Measurements from ENCODE around the gene ANO1. TPM values are rescaled to one million over a fixed set of nuclear protein-coding genes. Genes with fewer than 3 reads are reported as not detected.

The ANO1 gene
- total RNA-seq, 1 experiment from 2014 or later = 41.7 TPM

GRCh38 chr11:70117567-70118145 is 39.5 kb downstream of the ANO1 start:
- Histone ChIP-seq H3K79me2 (ENCODE audit: insufficient read depth, low read length) (no peaks in the 10 kb centered on the region), H3K27ac (ENCODE audit: low read depth, low read length) (no peak overlapping the region), H3K9me2 (ENCODE audit: insufficient read depth) (no peaks in the 10 kb centered on the region), H3K4me2 (ENCODE audit: low read length) (no peak overlapping the region), H3K9ac (ENCODE audit: low read length) (no peak overlapping the region), H3K9me3 (ENCODE audit: control insufficient read depth in 1 of 2, insufficient read depth in 1 of 2, low read depth in 1 of 2, low read length in 2 of 2) (no peaks in the 10 kb centered on the region), H3K4me1 (ENCODE audit: control insufficient read depth in 1 of 2, insufficient read depth in 2 of 2, low read length in 2 of 2) (no peaks in the 10 kb centered on the region), H3K36me3 (ENCODE audit: control insufficient read depth in 1 of 2, insufficient read depth in 2 of 2, low read length in 2 of 2) (no peaks in the 10 kb centered on the region; a peak in 1 of 4 replicates), H2AFZ (ENCODE audit: low read depth, low read length, poor library complexity, severe bottlenecking) (no peak overlapping the region), H4K20me1 (ENCODE audit: insufficient read depth) (no peaks in the 10 kb centered on the region), H3K4me3 (replicated peaks in 1 of 2; ENCODE audit: low read depth in 1 of 2, low read length in 2 of 2) (no peak overlapping the region), H3K27me3 (ENCODE audit: insufficient read depth, low read length) (no peaks in the 10 kb centered on the region)
- DNase-seq (ENCODE audit: low read depth, low spot score) = no peak
- ATAC-seq = no peak
- intact Hi-C loops (cut with micrococcal nuclease) = no loop called here
- ChIA-PET RAD21 (ENCODE audit: low non-redundant PET in 1 of 2, low total read pairs in 2 of 2, uncharacterized antibody in 2 of 2, unreplicated experiment in 2 of 2) (no interaction called here), CTCF (no interaction called here), POLR2A (no interaction called here)
- TF ChIP-seq EZH2phosphoT487 (IDR thresholded peaks at IDR 0.05; ENCODE audit: borderline replicate concordance) (no peak), ZBTB33 (IDR thresholded peaks at IDR 0.05; ENCODE audit: extremely low read depth, insufficient replicate concordance, low read length) (no peak), REST (IDR thresholded peaks at IDR 0.05; ENCODE audit: low read depth) (no peak), CBX3 (IDR thresholded peaks at IDR 0.05; ENCODE audit: low read depth) (no peak), JUND (IDR thresholded peaks at IDR 0.05) (no peak), SRF (IDR thresholded peaks at IDR 0.05; ENCODE audit: low read depth) (no peak), ATF3 (IDR thresholded peaks at IDR 0.05) (no peak), EGR1 (IDR thresholded peaks at IDR 0.05; ENCODE audit: low read depth) (no peak), ZNF274 (IDR thresholded peaks at IDR 0.05; ENCODE audit: low read depth, low read length) (no peak), ZFX (IDR thresholded peaks at IDR 0.05) (no peak), FOSL1 (IDR thresholded peaks at IDR 0.05; ENCODE audit: low read depth) (no peak), CEBPB (IDR thresholded peaks at IDR 0.05; ENCODE audit: low read depth) (no peak), YY1 (IDR thresholded peaks at IDR 0.05; ENCODE audit: extremely low read depth, insufficient replicate concordance, low read depth, low read length) (no peak), SP1 (IDR thresholded peaks at IDR 0.05; ENCODE audit: low read depth) (no peak), CTCF (IDR thresholded peaks at IDR 0.05 in 2 of 3, conservative IDR thresholded peaks at IDR 0.05 in 1 of 3; ENCODE audit: borderline replicate concordance in 1 of 3, insufficient read depth in 1 of 3, low read depth in 2 of 3, low read length in 2 of 3) (no peak)
- no TSS peak for BruUV-seq (replicated peaks)

Data from HCT116 (cell line).